SJSA1 (cell line): ENCODE measurements around the gene COL4A4. TPM values are rescaled to one million over a fixed set of nuclear protein-coding genes. Genes with fewer than 3 reads are reported as not detected.
"Not testable (repeated sequence)": the region's sequence is repeated elsewhere in the genome, so short reads cannot be mapped to it uniquely, and the experiment has no call there.

Source experiments
- DNase-seq, 2 experiments: peaks; one replicate each; pipeline ENCODE4 v3.0.0-alpha.2; 2015 to 2020; ENCODE audit warnings: low spot score in 2 of 2, low read depth in 1 of 2
- H3K27ac ChIP-seq: fragments of 250-450 bp; sonication (Bioruptor Pico); 2 replicates; pipeline ENCODE4 v1.5.1; 2020; ENCODE audit warnings: mild to moderate bottlenecking, moderate library complexity
- H3K27me3 ChIP-seq: fragments of 250-450 bp; sonication (Bioruptor Pico); replicated peaks from 2 replicates; pipeline ENCODE4 v1.5.1; 2020; ENCODE audit warnings: mild to moderate bottlenecking, moderate library complexity
- H3K36me3 ChIP-seq: fragments of 250-450 bp; sonication (Bioruptor Pico); 2 replicates; pipeline ENCODE4 v1.5.1; 2020; ENCODE audit warnings: mild to moderate bottlenecking
- H3K4me1 ChIP-seq: fragments of 250-450 bp; sonication (Bioruptor Pico); replicated peaks from 2 replicates; pipeline ENCODE4 v1.6.1; 2021; ENCODE audit warnings: mild to moderate bottlenecking
- H3K4me3 ChIP-seq: fragments of 250-450 bp; sonication (Bioruptor Pico); 2 replicates; pipeline ENCODE4 v1.5.1; 2020; ENCODE audit warnings: mild to moderate bottlenecking
- H3K9me3 ChIP-seq: fragments of 250-450 bp; sonication (Bioruptor Pico); replicated peaks from 2 replicates; pipeline ENCODE4 v1.5.1; 2020; ENCODE audit warnings: mild to moderate bottlenecking
- total RNA-seq: library from RNA; depleted of rRNA; stranded (reverse); fragments of >200 nt; shearing (Covaris generic); gene quantifications from 2 replicates; pipeline ENCODE4 v1.2.3, GENCODE V29; 2014

COL4A4 gene
- total RNA-seq, 1 experiment from 2014 or later, result not detected

GRCh38 chr2:227117027-227117426, 47.0 kb downstream of the COL4A4 start:
- Histone ChIP-seq H3K4me1 (no peaks in the 10 kb centered on the region), H3K27ac (no peak overlapping the region), H3K36me3 (no peaks in the 10 kb centered on the region), H3K27me3 (peaks cover 4% of the 10 kb centered on the region; the same call in 1 of the 2 replicates), H3K9me3 (no peaks in the 10 kb centered on the region), H3K4me3 (no peak overlapping the region)
- no peak for DNase-seq

- H3K36me3 ChIP-seq, result no peaks in the 10 kb centered on the region
- DNase-seq, result no peak
- H3K4me1 ChIP-seq, result no peaks in the 10 kb centered on the region
- no peak overlapping the region for H3K4me3 ChIP-seq
- H3K27ac ChIP-seq, result no peak overlapping the region
- peaks cover 4% of the 10 kb centered on the region; the same call in 1 of the 2 replicates for H3K27me3 ChIP-seq
- H3K9me3 ChIP-seq, result no peaks in the 10 kb centered on the region
These were observed 48.2 kb downstream of the COL4A4 start for GRCh38 chr2:227115761-227116160.

- Histone ChIP-seq H3K9me3 (no peaks in the 10 kb centered on the region), H3K36me3 (no peaks in the 10 kb centered on the region), H3K27ac (no peak overlapping the region), H3K4me1 (no peaks in the 10 kb centered on the region), H3K4me3 (no peak overlapping the region), H3K27me3 (no peaks in the 10 kb centered on the region)
- DNase-seq, result peak; percentile 51 to 57
These were observed 56.9 kb downstream of the COL4A4 start for GRCh38 chr2:227106845-227107759.

GRCh38 chr2:227103583-227103982, 60.4 kb downstream of the COL4A4 start:
- no peak for DNase-seq
- no peak overlapping the region for H3K27ac ChIP-seq
- no peaks in the 10 kb centered on the region for H3K9me3 ChIP-seq
- H3K27me3 ChIP-seq, result no peaks in the 10 kb centered on the region
- H3K36me3 ChIP-seq, result no peaks in the 10 kb centered on the region
- H3K4me3 ChIP-seq, result no peak overlapping the region
- H3K4me1 ChIP-seq, result no peaks in the 10 kb centered on the region

DNA sequence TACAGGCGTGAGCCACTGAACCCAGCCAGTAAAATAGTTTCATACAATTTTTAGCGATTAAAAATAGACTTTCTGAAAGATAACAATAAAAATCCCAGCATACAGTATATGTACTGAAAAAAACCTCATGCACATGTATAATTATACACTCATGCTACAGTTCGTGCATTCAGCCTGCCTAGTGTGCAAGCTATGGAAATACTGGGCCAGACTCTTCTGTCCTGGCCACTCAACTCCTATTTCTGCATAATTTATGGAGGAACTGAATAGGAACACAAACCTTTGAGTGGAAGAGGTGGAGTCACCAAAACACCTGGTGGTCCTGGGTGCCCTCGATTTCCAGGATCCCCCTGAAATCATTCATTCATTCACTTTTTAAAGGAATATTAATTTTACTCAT, 64.7 kb downstream of the COL4A4 start:
- Histone ChIP-seq H3K27me3 (peaks cover 3% of the 10 kb centered on the region; the same call in 1 of the 2 replicates), H3K27ac (no peak overlapping the region), H3K9me3 (no peaks in the 10 kb centered on the region), H3K4me1 (no peaks in the 10 kb centered on the region), H3K36me3 (no peaks in the 10 kb centered on the region), H3K4me3 (no peak overlapping the region)
- no peak for DNase-seq

DNA sequence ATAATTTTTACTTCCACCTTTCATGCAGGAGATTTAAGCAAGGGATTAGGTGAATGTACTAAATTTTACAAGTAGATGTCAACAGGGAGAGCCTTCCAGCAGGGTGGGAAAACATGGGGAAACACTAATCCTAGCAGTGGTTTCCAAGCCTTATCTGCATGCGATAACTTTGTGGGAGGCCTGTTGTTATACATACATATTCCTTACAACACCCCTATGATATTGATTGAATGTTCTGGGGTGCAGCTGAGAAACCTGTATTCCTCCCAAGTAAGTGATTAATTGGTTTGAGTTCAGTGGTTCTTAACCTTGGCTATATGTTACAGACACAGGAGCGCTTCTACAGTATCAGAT, 65.9 kb downstream of the COL4A4 start:
- no peak for DNase-seq
- no peaks in the 10 kb centered on the region for H3K36me3 ChIP-seq
- H3K9me3 ChIP-seq, result no peaks in the 10 kb centered on the region

DNA sequence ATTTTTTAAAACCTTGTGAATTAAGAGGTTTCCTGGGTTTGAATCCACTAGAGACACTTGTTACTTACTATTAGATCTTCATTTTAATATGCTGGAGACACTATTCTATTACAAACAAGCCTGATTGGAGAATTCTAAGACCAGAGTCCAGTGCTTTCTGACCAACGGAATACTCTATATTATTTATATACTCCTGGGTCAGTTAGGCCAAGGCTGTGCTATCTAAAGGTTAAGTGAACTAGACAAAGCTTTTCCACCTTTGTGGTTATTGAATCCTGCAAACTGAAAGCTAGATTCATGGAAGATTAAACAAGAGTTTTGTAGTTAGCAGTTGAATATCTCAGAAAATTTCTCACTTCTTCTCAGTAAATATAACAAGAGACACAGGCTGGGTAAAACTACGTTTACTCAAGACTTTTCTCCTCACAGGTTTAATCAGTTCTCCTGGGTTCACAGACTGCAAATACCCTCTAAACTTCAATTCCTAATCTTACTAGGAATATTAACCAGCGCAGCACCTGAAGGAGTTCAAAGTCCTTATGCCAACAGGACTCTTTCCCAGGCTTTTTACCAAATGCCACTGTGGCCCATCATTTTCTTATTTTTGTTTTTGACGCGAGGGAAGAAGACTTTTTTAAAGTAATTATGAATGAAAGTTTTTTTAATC, 66.4 kb downstream of the COL4A4 start:
- H3K27ac ChIP-seq, result no peak overlapping the region
- H3K36me3 ChIP-seq, result no peaks in the 10 kb centered on the region
- no peaks in the 10 kb centered on the region for H3K4me1 ChIP-seq
- H3K27me3 ChIP-seq, result peaks cover 3% of the 10 kb centered on the region; the same call in 1 of the 2 replicates
- no peak overlapping the region for H3K4me3 ChIP-seq
- H3K9me3 ChIP-seq, result no peaks in the 10 kb centered on the region
- no peak for DNase-seq

More for the DNA sequence above, 65.9 kb downstream of the COL4A4 start:
- Histone ChIP-seq H3K27ac (no peak overlapping the region), H3K27me3 (peaks cover 3% of the 10 kb centered on the region; the same call in 1 of the 2 replicates), H3K4me3 (no peak overlapping the region), H3K4me1 (no peaks in the 10 kb centered on the region)

GRCh38 chr2:227095346-227095745, 68.7 kb downstream of the COL4A4 start:
- Histone ChIP-seq H3K36me3 (no peaks in the 10 kb centered on the region), H3K27me3 (peaks cover 3% of the 10 kb centered on the region; the same call in 1 of the 2 replicates), H3K27ac (no peak overlapping the region), H3K4me3 (no peak overlapping the region), H3K4me1 (no peaks in the 10 kb centered on the region), H3K9me3 (no peaks in the 10 kb centered on the region)
- no peak for DNase-seq

DNA sequence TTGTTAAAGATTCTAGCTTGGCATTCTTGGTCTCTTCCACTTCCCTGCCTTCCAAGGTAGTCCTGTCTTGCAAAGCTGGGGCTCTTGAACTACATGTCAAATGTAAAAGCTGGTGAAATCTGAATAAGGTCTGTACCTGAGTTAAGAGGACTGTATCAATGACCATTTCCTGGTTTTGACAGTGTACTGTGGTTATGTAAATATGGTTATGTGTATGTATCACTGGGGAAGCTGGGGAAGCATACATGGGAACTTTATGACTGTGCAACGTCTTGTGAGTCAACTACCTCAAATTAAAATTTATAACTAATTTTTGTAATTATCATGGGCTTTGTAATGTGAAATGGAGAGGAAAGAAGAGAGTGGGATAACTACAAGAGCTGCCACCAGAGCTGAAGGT, 81.7 kb downstream of the COL4A4 start:
- Histone ChIP-seq H3K36me3 (no peaks in the 10 kb centered on the region), H3K4me3 (no peak overlapping the region), H3K27ac (no peak overlapping the region), H3K27me3 (no peaks in the 10 kb centered on the region; the same call in 1 of the 2 replicates), H3K9me3 (no peaks in the 10 kb centered on the region), H3K4me1 (no peaks in the 10 kb centered on the region)
- DNase-seq, result no peak

DNA sequence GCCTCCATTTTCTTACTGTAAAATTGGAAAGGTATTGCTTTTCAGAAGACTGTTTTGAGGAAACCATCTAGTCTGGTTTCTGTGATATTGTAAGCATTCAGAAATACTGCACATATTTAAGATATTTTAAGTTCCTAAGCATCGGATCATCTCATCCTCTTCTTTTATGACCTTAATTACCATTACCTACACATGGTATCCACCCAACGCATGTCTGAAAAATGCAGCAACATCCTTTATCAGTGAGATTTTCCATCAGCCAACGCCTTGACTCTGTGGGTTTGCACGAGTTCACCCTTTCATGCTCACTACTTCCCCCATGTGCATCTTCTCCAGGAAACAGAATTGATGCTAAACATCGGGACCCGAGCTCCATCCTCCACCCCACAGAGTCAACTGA, 84.3 kb downstream of the COL4A4 start:
- Histone ChIP-seq H3K27me3 (no peaks in the 10 kb centered on the region; the same call in 1 of the 2 replicates), H3K9me3 (no peaks in the 10 kb centered on the region), H3K4me1 (no peaks in the 10 kb centered on the region), H3K4me3 (no peak overlapping the region), H3K27ac (peak overlapping the region; percentile 7; the same call in 1 of the 2 replicates), H3K36me3 (no peaks in the 10 kb centered on the region)
- no peak for DNase-seq

DNA sequence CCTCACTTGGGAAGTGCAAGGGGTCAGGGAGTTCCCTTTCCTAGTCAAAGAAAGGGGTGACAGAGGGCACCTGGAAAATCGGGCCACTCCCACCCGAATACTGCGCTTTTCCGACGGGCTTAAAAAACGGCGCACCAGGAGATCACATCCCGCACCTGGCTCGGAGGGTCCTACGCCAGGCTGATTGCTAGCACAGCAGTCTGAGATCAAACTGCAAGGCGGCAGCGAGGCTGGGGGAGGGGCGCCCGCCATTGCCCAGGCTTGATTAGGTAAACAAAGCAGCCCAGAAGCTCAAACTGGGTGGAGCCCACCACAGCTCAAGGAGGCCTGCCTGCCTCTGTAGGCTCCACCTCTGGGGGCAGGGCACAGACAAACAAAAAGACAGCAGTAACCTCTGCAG, 98.9 kb downstream of the COL4A4 start:
- not testable (repeated sequence) for H3K4me1 ChIP-seq, H3K27me3 ChIP-seq, H3K9me3 ChIP-seq, H3K36me3 ChIP-seq, H3K4me3 ChIP-seq, H3K27ac ChIP-seq, DNase-seq

- Histone ChIP-seq H3K27me3 (no peaks in the 10 kb centered on the region), H3K27ac (no peak overlapping the region), H3K4me3 (no peak overlapping the region), H3K4me1 (no peaks in the 10 kb centered on the region), H3K36me3 (no peaks in the 10 kb centered on the region), H3K9me3 (no peaks in the 10 kb centered on the region)
- no peak for DNase-seq
These were observed 105.1 kb downstream of the COL4A4 start for GRCh38 chr2:227058888-227059399.

DNA sequence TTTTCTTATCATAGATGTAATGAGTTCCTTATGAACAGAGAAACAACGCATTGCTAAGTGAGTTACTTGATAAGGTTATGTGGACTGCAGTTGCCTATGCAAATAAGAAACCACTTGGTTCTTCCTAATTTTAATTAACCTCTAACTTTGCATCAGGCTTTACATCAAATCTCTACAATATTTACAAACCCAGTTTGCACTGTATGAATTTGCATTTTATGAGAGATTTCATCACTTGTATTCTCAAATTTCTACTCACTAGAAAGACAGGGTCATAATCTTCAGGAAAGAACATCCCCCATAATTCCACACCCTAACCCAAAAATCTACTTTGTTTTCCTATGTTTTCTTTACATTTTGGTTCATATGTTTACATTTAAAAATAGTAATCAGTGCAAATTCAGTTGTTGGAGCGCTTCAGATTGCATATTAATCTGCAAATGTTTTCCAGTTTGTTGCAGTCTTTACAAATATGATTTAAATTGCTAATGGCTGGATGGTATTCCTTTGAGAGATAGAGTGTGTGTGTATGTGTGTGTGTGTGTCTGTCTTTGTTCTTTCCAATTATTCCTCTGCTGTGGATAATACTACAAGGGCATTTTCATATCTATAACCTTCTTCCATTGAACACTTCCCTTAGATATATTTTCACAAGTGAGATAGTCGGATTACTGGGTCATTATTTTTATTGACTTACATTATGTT, 106.1 kb downstream of the COL4A4 start:
- no peak overlapping the region for H3K4me3 ChIP-seq
- DNase-seq, result no peak
- H3K4me1 ChIP-seq, result no peaks in the 10 kb centered on the region
- no peaks in the 10 kb centered on the region for H3K27me3 ChIP-seq
- H3K36me3 ChIP-seq, result no peaks in the 10 kb centered on the region
- no peak overlapping the region for H3K27ac ChIP-seq
- H3K9me3 ChIP-seq, result no peaks in the 10 kb centered on the region
